ENCODE measurements around the gene SMIM28.

Gene SMIM28

DNA sequence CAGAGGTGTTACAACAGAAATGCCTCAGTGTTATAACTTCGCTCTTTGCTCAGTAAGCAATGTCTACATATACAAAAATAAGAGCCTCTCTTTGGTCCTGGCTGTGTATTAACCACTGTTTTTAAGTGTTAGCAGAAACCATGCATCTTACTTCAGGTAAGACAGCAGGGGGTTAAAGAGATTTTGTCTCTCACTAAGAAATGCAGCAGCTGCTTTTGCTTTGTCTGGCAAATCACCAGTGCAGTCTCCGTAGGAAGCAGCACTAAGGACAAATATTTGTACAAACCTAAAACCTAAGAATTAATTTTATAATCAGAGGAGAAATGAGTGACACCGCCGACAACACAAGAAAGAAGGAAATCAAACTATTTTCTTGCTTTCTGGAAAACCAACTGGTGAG is 758 bp downstream of the SMIM28 start:
- no peaks in the 10 kb centered on the region for H3K4me1 Mint-ChIP-seq
- no peak overlapping the region for H3K27ac Mint-ChIP-seq (ENCODE audit: low read depth)
- no peaks in the 10 kb centered on the region for H3K36me3 Mint-ChIP-seq (ENCODE audit: insufficient read depth)
- H3K4me3 Mint-ChIP-seq: no peak overlapping the region
- ATAC-seq (replicated peaks; ENCODE audit: extremely low read depth, poor library complexity, severe bottlenecking) (no peak), DNase-seq (ENCODE audit: low spot score in 2 of 2) (no peak)
- H3K27me3 Mint-ChIP-seq: peaks cover 13% of the 10 kb centered on the region
- no peaks in the 10 kb centered on the region for H3K9me3 Mint-ChIP-seq

DNA sequence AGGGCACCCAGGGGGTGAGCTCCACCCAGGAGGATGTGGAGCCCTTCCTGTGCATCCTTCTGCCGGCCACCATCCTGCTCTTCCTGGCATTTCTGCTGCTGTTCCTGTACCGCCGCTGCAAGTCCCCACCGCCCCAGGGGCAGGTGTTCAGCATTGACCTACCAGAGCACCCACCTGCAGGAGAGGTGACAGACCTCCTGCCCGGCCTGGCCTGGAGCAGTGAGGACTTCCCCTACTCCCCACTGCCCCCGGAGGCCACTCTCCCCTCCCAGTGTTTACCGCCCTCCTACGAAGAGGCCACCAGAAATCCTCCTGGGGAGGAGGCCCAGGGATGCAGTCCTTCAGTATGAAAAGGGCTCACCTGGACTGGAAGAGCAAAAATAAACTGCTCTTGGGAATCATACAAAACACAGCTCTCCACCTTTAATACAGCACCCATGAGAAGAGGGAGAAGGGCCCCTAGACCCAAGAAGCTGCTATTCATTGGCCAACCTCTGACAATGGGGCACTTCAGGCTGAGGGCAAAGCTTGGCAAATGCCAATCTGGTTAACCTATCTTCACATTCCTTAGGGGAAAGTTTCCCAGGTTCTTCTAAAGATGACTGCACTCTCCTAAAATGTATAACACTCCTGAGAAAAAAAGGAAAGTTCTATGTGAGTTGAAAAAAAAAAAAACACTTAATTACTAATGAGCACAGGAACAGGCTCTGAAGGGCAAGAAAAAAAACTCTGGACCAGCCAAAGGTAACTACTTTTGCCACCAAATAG is 5.0 kb downstream of the SMIM28 start:
- no peaks in the 10 kb centered on the region for H3K36me3 Mint-ChIP-seq (ENCODE audit: insufficient read depth)
- peaks cover 17% of the 10 kb centered on the region for H3K27me3 Mint-ChIP-seq
- ATAC-seq (replicated peaks; ENCODE audit: extremely low read depth, poor library complexity, severe bottlenecking): no peak
- no peaks in the 10 kb centered on the region for H3K9me3 Mint-ChIP-seq
- DNase-seq (ENCODE audit: low spot score in 2 of 2): no peak
- no peak overlapping the region for H3K4me3 Mint-ChIP-seq
- no peaks in the 10 kb centered on the region for H3K4me1 Mint-ChIP-seq
- H3K27ac Mint-ChIP-seq (ENCODE audit: low read depth): no peak overlapping the region

DNA sequence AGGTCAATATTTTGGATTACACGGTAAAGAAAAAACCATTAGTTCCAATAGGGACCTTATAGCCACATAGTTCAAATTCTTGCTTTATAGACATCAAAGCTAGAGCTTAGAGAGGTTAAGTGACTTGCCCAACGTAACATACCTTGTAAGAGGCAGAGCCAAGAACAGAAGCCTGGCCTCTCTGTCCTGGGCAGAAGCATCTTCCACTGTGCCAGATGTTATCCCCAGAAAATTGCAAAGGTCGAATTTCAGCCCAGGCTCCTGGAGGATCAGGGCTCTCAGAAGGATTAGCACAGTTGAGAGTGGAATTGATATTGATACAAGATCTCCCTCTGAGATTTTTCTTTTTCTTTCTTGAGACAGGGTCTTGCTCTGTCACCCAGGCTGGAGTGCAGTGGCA is 6.1 kb downstream of the SMIM28 start:
- no peak overlapping the region for H3K27ac Mint-ChIP-seq (ENCODE audit: low read depth)
- H3K27me3 Mint-ChIP-seq: peaks cover 23% of the 10 kb centered on the region
- H3K4me1 Mint-ChIP-seq: no peaks in the 10 kb centered on the region
- ATAC-seq (replicated peaks; ENCODE audit: extremely low read depth, poor library complexity, severe bottlenecking) (no peak), DNase-seq (ENCODE audit: low spot score in 2 of 2) (no peak)
- H3K9me3 Mint-ChIP-seq: no peaks in the 10 kb centered on the region
- H3K36me3 Mint-ChIP-seq (ENCODE audit: insufficient read depth): no peaks in the 10 kb centered on the region
- no peak overlapping the region for H3K4me3 Mint-ChIP-seq

DNA sequence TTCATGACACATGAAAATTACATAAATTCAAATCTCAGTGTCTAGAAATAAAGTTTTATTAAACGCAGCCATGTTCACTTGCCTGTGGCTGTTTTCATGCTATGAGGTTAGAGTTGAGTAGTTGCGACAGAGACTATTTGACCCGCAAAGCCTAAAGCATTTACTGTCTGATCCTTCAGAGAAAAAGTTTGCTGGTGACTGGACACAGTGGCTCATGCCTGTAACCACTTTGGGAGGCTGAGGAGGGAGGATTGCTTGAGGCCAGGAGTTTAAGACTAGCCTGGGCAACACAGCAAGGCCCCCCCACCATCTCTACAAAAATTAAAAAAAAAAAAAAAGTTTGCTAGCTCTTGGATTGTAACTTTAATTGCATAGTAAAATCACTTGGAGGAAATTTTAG is 9.2 kb downstream of the SMIM28 start:
- DNase-seq (ENCODE audit: low spot score in 2 of 2) (no peak), ATAC-seq (replicated peaks; ENCODE audit: extremely low read depth, poor library complexity, severe bottlenecking) (no peak)
- Mint-ChIP-seq H3K9me3 (no peaks in the 10 kb centered on the region), H3K27ac (ENCODE audit: low read depth) (no peak overlapping the region), H3K27me3 (peaks cover 42% of the 10 kb centered on the region), H3K4me3 (no peak overlapping the region), H3K4me1 (no peaks in the 10 kb centered on the region), H3K36me3 (ENCODE audit: insufficient read depth) (no peaks in the 10 kb centered on the region)

DNA sequence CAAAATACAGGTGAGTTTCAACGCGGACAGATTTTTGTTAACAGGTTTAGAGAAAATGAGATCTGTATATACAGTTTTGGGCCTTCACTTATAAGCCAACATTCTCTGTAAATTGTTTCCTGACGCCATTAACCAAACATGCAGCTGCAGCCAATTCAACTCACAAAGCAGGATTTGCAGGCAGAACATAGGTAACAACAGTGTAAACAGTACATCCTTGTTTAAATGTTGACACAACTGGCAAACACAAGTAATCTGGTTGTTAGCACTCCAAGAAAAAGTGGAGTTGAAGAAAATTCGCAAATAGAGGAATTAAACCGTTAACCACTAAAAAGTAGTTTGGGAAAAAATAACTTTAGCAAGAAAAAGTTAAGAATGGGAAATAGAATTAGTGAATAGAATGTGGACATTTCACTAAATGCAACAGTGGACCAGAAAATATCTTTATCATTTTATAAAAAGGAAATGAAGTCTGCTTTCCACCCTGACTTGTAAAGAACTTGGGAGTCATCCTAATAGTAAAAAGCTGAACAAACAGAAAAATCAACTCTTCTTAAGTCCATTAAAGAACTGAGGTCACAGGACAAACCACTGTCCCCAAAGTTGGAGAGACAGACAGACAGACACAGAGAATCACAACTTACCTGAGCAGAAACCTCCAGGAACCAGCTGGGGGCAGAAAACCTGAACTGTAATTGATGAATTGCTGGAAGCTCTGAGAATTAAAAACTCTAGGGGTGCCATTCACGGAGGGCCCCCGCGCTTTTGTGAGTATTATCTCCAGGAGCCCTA is 10.1 kb downstream of the SMIM28 start:
- H3K9me3 Mint-ChIP-seq: no peaks in the 10 kb centered on the region
- H3K4me3 Mint-ChIP-seq: no peak overlapping the region
- peaks cover 36% of the 10 kb centered on the region for H3K27me3 Mint-ChIP-seq
- DNase-seq (ENCODE audit: low spot score in 2 of 2): no peak
- H3K4me1 Mint-ChIP-seq: no peaks in the 10 kb centered on the region
- no peak overlapping the region for H3K27ac Mint-ChIP-seq (ENCODE audit: low read depth)
- H3K36me3 Mint-ChIP-seq (ENCODE audit: insufficient read depth): no peaks in the 10 kb centered on the region
- ATAC-seq (replicated peaks; ENCODE audit: extremely low read depth, poor library complexity, severe bottlenecking): no peak

DNA sequence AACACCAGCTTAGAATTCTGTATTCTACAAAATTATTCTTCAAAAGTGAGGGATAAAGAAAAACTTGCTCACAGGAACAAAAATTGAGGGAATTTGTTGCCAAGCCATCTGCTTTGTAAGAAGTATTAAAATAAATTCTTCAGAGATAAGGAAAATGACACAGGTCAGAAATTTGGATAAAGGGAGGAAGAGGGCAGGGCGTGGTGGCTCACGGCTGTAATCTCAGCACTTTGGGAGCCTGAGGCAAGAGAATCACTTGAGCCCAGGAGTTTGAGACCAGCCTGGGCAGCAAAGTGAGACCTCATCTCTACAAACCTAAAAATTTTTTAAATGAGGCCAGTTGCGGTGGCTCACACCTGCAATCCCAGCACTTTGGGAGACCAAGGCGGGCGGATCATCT is 11.8 kb downstream of the SMIM28 start:
- H3K9me3 Mint-ChIP-seq: no peaks in the 10 kb centered on the region
- no peak for ATAC-seq (replicated peaks; ENCODE audit: extremely low read depth, poor library complexity, severe bottlenecking)
- no peaks in the 10 kb centered on the region for H3K36me3 Mint-ChIP-seq (ENCODE audit: insufficient read depth)
- H3K27me3 Mint-ChIP-seq: peaks cover 25% of the 10 kb centered on the region
- no peak overlapping the region for H3K4me3 Mint-ChIP-seq
- H3K4me1 Mint-ChIP-seq: no peaks in the 10 kb centered on the region
- H3K27ac Mint-ChIP-seq (ENCODE audit: low read depth): no peak overlapping the region
- no peak for DNase-seq (ENCODE audit: low spot score in 2 of 2)

DNA sequence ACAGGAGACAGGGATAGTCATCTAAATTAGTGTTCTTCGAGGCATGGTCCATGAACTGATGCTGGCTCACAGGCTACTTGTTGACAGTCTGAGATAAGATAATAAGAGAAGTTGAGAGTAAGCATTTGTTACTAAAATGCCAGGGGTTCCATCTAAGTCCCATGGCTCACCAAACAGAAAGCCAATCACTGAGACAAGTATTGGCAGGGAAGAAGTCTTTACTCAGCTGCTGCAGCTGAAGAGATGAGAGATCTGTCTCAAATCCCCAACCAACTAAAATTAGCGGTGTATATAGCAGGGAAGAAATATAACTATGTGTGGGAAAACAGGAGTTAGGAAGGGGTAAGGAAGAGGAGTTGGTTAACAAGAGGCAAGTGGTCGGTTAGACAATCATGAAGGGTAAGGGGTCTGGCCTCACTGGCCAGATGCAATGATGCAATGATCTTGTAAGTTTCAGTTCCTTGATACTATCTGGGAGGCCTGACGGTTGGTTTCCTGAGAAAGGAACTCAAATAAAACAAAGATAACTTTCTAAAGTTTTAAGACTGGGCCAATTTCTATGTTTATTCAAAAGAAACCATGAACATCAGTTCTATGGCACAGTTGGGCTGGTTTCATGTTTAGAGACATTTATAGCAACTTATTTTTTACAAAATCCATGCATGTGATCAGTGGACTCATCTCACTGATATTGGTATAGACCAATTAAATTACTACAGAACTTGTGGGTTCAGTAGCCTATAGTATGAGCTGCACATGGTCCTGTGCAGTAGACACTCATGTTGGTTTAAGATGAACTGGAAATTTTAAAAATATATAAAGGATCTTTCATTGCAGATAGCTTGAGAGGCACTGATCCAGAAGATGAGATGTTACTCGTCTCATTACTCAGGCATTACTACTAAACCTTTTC is 16.4 kb downstream of the SMIM28 start:
- ATAC-seq (replicated peaks; ENCODE audit: extremely low read depth, poor library complexity, severe bottlenecking) (no peak), DNase-seq (ENCODE audit: low spot score in 2 of 2) (no peak)
- Mint-ChIP-seq H3K9me3 (no peaks in the 10 kb centered on the region), H3K36me3 (ENCODE audit: insufficient read depth) (no peaks in the 10 kb centered on the region), H3K4me3 (no peak overlapping the region), H3K4me1 (no peaks in the 10 kb centered on the region), H3K27me3 (peaks cover 15% of the 10 kb centered on the region), H3K27ac (ENCODE audit: low read depth) (no peak overlapping the region)

DNA sequence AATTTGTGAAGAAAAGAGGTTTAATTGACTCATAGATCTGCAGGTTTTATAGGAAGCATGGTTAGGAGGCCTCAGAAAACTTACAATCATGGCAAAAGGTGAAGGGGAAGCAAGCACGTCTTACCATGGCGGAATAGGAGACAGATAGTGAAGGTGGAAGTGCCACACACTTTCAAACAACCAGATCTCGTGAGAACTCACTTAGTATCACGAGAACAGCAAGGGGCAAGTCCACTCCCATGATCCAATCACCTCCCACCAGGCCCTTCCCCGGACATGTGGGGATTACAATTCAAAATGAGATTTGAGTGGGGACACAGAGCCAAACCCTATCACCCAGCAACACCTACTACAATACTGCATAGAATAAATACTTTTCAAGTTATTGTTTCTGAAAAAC is 19.0 kb downstream of the SMIM28 start:
- ATAC-seq (replicated peaks; ENCODE audit: extremely low read depth, poor library complexity, severe bottlenecking) (no peak), DNase-seq (ENCODE audit: low spot score in 2 of 2) (no peak)
- no peaks in the 10 kb centered on the region for H3K36me3 Mint-ChIP-seq (ENCODE audit: insufficient read depth)
- no peak overlapping the region for H3K4me3 Mint-ChIP-seq
- no peaks in the 10 kb centered on the region for H3K27me3 Mint-ChIP-seq
- H3K9me3 Mint-ChIP-seq: no peaks in the 10 kb centered on the region
- H3K27ac Mint-ChIP-seq (ENCODE audit: low read depth): no peak overlapping the region
- no peaks in the 10 kb centered on the region for H3K4me1 Mint-ChIP-seq

DNA sequence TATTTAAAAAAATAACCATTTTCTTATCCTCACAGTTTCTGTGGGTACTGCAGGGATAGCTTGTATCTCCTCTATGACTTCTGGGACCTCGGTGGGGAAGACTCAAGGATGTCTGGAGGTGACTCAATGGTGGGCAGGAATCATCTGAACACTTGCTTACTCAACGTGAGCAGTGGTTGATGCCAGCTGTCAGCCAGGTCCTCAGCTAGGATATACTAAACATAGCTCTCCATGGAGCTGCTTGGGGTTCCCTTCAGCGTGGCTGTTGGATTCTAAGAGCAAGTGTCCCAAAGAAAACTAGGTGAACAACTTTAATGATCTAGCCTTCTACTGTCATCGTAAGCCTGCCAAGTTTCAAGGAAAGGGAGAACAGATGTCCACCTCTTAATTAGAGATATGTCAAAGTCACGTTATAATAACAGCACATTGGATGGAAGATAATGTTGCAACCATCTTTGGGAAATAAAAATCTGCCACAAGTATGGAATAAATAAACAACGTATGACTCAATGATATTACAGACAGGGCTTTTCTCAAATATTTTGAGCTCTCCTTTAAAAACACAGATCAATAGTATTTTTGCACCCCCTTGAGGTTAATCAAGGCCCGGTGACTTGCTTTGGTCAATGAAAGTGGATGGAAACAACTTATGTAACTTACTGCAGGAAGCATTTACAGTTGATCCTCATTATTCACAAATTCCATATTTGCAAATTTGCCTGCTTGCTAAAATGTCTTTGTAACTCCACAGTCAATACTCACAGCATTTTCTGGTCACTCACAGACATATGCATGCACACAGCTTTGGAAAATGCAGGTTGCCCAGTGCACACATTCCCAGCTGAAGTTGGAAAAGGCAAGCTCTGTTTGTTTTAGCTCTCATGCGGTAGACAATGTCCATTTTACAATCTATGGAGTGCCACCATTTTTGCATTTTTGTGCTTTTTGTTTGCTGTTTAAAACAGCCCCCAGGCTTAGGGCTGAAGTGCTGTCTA is 19.7 kb downstream of the SMIM28 start:
- Mint-ChIP-seq H3K4me1 (no peaks in the 10 kb centered on the region), H3K36me3 (ENCODE audit: insufficient read depth) (no peaks in the 10 kb centered on the region), H3K27ac (ENCODE audit: low read depth) (no peak overlapping the region), H3K4me3 (no peak overlapping the region), H3K27me3 (no peaks in the 10 kb centered on the region), H3K9me3 (no peaks in the 10 kb centered on the region)
- ATAC-seq (replicated peaks; ENCODE audit: extremely low read depth, poor library complexity, severe bottlenecking) (no peak), DNase-seq (ENCODE audit: low spot score in 2 of 2) (no peak)

DNA sequence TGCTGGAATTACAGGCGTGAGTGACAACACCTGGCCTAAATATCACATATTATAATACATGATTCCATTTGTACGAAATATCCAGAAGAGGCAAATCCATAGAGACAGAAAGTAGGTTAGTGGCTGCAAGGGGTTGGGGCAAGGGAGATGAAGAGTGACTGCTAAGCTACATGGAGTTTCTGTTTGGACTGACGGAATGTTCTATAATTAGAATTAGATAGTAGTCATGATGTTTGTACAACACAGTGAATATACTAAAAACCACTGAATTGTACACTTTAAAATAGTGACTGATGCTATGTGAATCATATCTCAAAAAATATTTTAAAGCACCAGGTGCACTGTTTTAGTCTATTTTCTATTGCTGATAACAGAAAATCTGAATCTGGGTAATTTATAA is 22.6 kb downstream of the SMIM28 start:
- Mint-ChIP-seq H3K27ac (ENCODE audit: low read depth) (no peak overlapping the region), H3K36me3 (ENCODE audit: insufficient read depth) (peaks cover 4% of the 10 kb centered on the region), H3K4me3 (no peak overlapping the region), H3K4me1 (peaks cover 7% of the 10 kb centered on the region), H3K9me3 (no peaks in the 10 kb centered on the region), H3K27me3 (no peaks in the 10 kb centered on the region)
- ATAC-seq (replicated peaks; ENCODE audit: extremely low read depth, poor library complexity, severe bottlenecking) (no peak), DNase-seq (ENCODE audit: low spot score in 2 of 2) (no peak)

DNA sequence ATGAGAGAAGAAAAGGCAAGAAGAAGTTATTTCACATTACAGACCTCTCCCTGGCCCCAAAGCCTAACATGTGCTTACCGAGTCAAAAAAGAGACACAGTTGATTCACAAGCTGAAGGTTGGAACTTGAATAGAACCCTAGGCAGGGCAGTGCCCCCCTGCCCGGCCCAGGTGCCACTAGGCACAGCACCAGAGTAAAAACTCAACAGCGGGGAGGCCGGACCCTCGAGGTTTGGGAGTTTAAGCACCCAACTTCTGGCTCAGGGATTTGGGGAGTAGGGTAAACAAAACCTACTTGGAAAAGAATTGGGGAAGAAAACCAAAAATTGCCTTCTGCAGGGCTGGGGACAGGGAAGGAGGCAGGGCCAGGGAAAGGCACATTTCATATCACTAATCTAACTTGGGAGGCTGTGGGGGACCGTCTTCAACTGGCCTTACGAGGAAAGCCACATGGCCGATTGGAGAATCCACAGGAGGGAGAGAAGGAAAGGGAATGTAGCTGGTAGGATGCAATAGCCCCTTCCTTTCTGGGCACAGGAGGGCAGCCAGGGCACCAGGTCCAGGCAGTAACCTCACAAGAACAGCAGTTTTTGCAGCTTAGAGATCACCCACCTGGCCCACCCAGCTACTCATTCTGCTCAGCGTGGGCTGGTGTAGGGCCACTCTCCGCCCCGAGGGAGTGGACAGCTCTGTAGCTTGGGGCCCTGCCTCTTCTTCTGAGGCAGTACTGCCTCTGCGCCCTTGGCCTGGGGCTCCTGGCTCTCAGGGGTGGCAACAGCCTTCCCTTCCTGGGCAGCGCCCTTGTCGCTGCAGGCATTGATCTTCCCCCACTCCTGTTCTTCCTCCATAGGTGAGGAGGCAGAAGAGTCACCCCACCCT is 24.5 kb downstream of the SMIM28 start:
- Mint-ChIP-seq H3K27ac (ENCODE audit: low read depth) (no peak overlapping the region), H3K4me1 (peaks cover 11% of the 10 kb centered on the region), H3K4me3 (no peak overlapping the region), H3K27me3 (no peaks in the 10 kb centered on the region), H3K9me3 (no peaks in the 10 kb centered on the region), H3K36me3 (ENCODE audit: insufficient read depth) (peaks cover 12% of the 10 kb centered on the region)
- no peak for DNase-seq (ENCODE audit: low spot score in 2 of 2)
- no peak for ATAC-seq (replicated peaks; ENCODE audit: extremely low read depth, poor library complexity, severe bottlenecking)

Data from central memory CD8-positive, alpha-beta T cell (primary cell).